MM.1S (cell line): ENCODE data around the gene RC3H2.

Experiments used
- DNase-seq: peaks from one replicate; pipeline ENCODE4 v3.0.0-alpha.2; 2015
- H2AFZ ChIP-seq: fragments of 300-600 bp; sonication (generic); 2 replicates; pipeline ENCODE4 v1.6.0; 2016; ENCODE audit warnings: antibody characterized with exemption, low read length
- H3F3A ChIP-seq: fragments of 300-600 bp; sonication (generic); 2 replicates; pipeline ENCODE4 v1.6.1; 2016; ENCODE audit warnings: mild to moderate bottlenecking, antibody characterized with exemption, low read length, moderate library complexity, mixed read lengths; ENCODE audit not compliant: insufficient read depth
- H3K27ac ChIP-seq: fragments of 300-600 bp; sonication (generic); 2 replicates; pipeline ENCODE4 v1.5.1; 2016; ENCODE audit warnings: mild to moderate bottlenecking, low read length
- H3K27me3 ChIP-seq: fragments of 300-600 bp; sonication (generic); replicated peaks from 2 replicates; pipeline ENCODE4 v1.6.0; 2016; ENCODE audit warnings: low read length; ENCODE audit not compliant: insufficient read depth
- H3K36me3 ChIP-seq: fragments of 300-600 bp; sonication (generic); replicated peaks from 2 replicates; pipeline ENCODE4 v1.6.1; 2016; ENCODE audit warnings: mild to moderate bottlenecking, low read length, mixed read lengths; ENCODE audit not compliant: insufficient read depth
- H3K4me1 ChIP-seq: fragments of 300-600 bp; sonication (generic); 2 replicates; pipeline ENCODE4 v1.6.1; 2016; ENCODE audit warnings: low read length, mixed read lengths
- H3K4me2 ChIP-seq: fragments of 300-600 bp; sonication (generic); 2 replicates; pipeline ENCODE4 v1.6.0; 2016; ENCODE audit warnings: low read depth, low read length
- H3K4me3 ChIP-seq: fragments of 300-600 bp; sonication (generic); 2 replicates; pipeline ENCODE4 v1.5.1; 2016; ENCODE audit warnings: low read length, mixed read lengths
- H3K79me2 ChIP-seq: fragments of 300-600 bp; sonication (generic); 2 replicates; pipeline ENCODE4 v1.6.1; 2016; ENCODE audit warnings: mixed run types, low read length, mixed read lengths
- H3K9ac ChIP-seq: fragments of 300-600 bp; sonication (generic); 2 replicates; pipeline ENCODE4 v1.6.1; 2016; ENCODE audit warnings: low read length, mixed read lengths
- H3K9me2 ChIP-seq: fragments of 300-600 bp; sonication (generic); replicated peaks from 2 replicates; pipeline ENCODE4 v1.6.1; 2016; ENCODE audit warnings: mild to moderate bottlenecking, low read length, mixed read lengths; ENCODE audit not compliant: insufficient read depth
- H3K9me3 ChIP-seq: fragments of 300-600 bp; sonication (generic); replicated peaks from 2 replicates; pipeline ENCODE4 v1.6.1; 2016; ENCODE audit warnings: mild to moderate bottlenecking, low read length, mixed read lengths; ENCODE audit not compliant: insufficient read depth
- H4K20me1 ChIP-seq: fragments of 300-600 bp; sonication (generic); 2 replicates; pipeline ENCODE4 v1.6.1; 2016; ENCODE audit warnings: mild to moderate bottlenecking, low read length, moderate library complexity, mixed read lengths; ENCODE audit not compliant: insufficient read depth
- CTCF ChIP-seq: fragments of 300-600 bp; sonication (generic); IDR thresholded peaks from 2 replicates; pipeline ENCODE4 v1.5.1; 2016; ENCODE audit warnings: antibody characterized with exemption, low read length, mixed read lengths
- EZH2 ChIP-seq: fragments of 300-600 bp; sonication (generic); optimal IDR thresholded peaks from 2 replicates; pipeline ENCODE3; 2017; ENCODE audit warnings: low read depth, mild to moderate bottlenecking, antibody characterized with exemption, low read length, mixed read lengths
- EZH2phosphoT487 ChIP-seq: fragments of 300-600 bp; sonication (generic); IDR thresholded peaks from 2 replicates; pipeline ENCODE4 v1.6.1; 2018; ENCODE audit warnings: antibody characterized with exemption, low read length

Gene RC3H2

GRCh38 chr9:122940749-122941581 is 35.8 kb upstream of the RC3H2 start, which contains the start of gene RABGAP1:
TSS of gene RABGAP1 (plus strand) at chr9:122941020. CDS start at chr9:122957060, 16,040 bp downstream.
- Histone ChIP-seq H4K20me1 (no peaks in the 10 kb centered on the region), H3K36me3 (no peaks in the 10 kb centered on the region), H2AFZ (peak within 1 kb of the TSS; percentile 90), H3K4me2 (peak within 1 kb of the TSS; percentile 90), H3K9ac (peak within 1 kb of the TSS; percentile 70), H3K9me3 (no peaks in the 10 kb centered on the region), H3F3A (peaks cover 8% of the 10 kb centered on the region; the same call in 1 of the 2 replicates), H3K27ac (peak within 1 kb of the TSS; percentile 39; the same call in 1 of the 2 replicates), H3K27me3 (no peaks in the 10 kb centered on the region), H3K9me2 (no peaks in the 10 kb centered on the region), H3K4me1 (peaks cover 12% of the 10 kb centered on the region; the same call in 1 of the 2 replicates), H3K4me3 (peak within 1 kb of the TSS; percentile 94), H3K79me2 (peaks cover 54% of the 10 kb centered on the region)
- TF ChIP-seq CTCF (no peak), EZH2phosphoT487 (no peak), EZH2 (no peak)
- DNase-seq: peak; percentile 99

- Histone ChIP-seq H3K79me2 (peaks cover 54% of the 10 kb centered on the region), H3K9ac (peak overlapping the region; percentile 32; the same call in 1 of the 2 replicates)
Measured at GRCh38 chr9:122940454-122940748, 35.2 kb upstream of the RC3H2 start.

GRCh38 chr9:122939601-122940000 is 34.4 kb upstream of the RC3H2 start:
- Histone ChIP-seq H3K9me2 (no peaks in the 10 kb centered on the region), H3K27ac (no peak overlapping the region), H3K9ac (no peak overlapping the region), H3K4me1 (peaks cover 12% of the 10 kb centered on the region; the same call in 1 of the 2 replicates), H3K79me2 (peaks cover 50% of the 10 kb centered on the region), H3K4me3 (no peak overlapping the region), H3K9me3 (no peaks in the 10 kb centered on the region), H3K27me3 (no peaks in the 10 kb centered on the region), H3F3A (peaks cover 8% of the 10 kb centered on the region; the same call in 1 of the 2 replicates), H3K4me2 (no peak overlapping the region), H4K20me1 (no peaks in the 10 kb centered on the region), H3K36me3 (no peaks in the 10 kb centered on the region), H2AFZ (no peak overlapping the region)
- no peak for DNase-seq
- no peak for TF ChIP-seq EZH2
- no peak for TF ChIP-seq CTCF
- no peak for TF ChIP-seq EZH2phosphoT487

More at GRCh38 chr9:122940454-122940748, 35.2 kb upstream of the RC3H2 start:
- Histone ChIP-seq H3K9me3 (no peaks in the 10 kb centered on the region), H3K4me1 (peaks cover 12% of the 10 kb centered on the region; the same call in 1 of the 2 replicates), H3K4me3 (peak overlapping the region; percentile 58), H3K9me2 (no peaks in the 10 kb centered on the region), H2AFZ (peak overlapping the region; percentile 90), H3K27me3 (no peaks in the 10 kb centered on the region), H3K36me3 (no peaks in the 10 kb centered on the region), H3K4me2 (peak overlapping the region; percentile 90), H4K20me1 (no peaks in the 10 kb centered on the region), H3K27ac (peak overlapping the region; percentile 39; the same call in 1 of the 2 replicates), H3F3A (peaks cover 8% of the 10 kb centered on the region; the same call in 1 of the 2 replicates)
- TF ChIP-seq EZH2phosphoT487 (no peak), EZH2 (no peak), CTCF (no peak)
- no peak for DNase-seq
